ENCODE results near the gene OSBPL2.

DNA sequence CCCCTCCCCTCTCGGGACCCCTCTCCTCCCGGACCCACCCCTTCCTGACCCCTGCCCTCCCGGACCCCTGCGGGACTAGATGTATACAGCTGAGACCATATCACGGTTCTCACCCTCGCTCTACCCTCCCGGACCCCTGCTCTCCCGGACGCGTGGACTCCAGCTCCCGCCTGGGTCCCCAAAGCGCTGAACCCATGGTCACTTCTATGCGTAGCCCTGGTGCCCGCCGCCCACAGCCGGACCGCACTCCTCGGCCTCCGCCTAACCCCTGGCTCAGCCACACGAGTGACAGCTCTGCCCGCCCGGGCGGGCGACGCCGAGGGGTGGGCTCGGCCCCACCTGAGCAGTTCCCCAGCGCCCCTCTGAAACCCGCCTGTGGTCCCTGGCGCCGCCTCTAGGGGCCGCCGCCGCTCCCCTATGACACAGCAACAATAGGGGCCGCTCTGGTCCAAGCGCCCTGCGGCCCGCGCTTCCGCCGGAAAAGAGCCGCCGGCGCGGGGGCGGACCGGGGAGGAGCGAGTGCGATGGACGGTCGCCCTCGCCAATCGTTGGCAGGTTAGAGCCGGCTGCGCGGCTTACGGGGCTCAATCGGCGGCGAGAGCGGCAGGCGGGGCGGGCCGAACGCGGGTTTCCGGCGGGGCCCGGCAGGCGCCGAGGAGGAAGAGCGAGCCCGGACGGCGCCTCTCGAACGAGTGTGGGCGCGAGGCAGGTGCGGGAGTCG is 64.2 kb downstream of the OSBPL2 start, which contains the start of gene ADRM1:
- TF ChIP-seq EZH2 (IDR thresholded peaks at IDR 0.05; ENCODE audit: low read depth, unreplicated experiment) (no peak), EZH2phosphoT487 (IDR thresholded peaks at IDR 0.05; ENCODE audit: unreplicated experiment) (no peak), ZNF114 (CRISPR knock-in tag; IDR thresholded peaks at IDR 0.05) (no peak), POLR2AphosphoS5 (IDR thresholded peaks at IDR 0.05; ENCODE audit: low read depth) (peak; percentile 74), NANOG (IDR thresholded peaks at IDR 0.05; ENCODE audit: borderline replicate concordance) (no peak), STAT1 (IDR thresholded peaks at IDR 0.05; ENCODE audit: unreplicated experiment) (no peak), ZNF331 (CRISPR knock-in tag; IDR thresholded peaks at IDR 0.05; ENCODE audit: low read depth) (no peak)
- TF ChIP-seq, protein P1, sequence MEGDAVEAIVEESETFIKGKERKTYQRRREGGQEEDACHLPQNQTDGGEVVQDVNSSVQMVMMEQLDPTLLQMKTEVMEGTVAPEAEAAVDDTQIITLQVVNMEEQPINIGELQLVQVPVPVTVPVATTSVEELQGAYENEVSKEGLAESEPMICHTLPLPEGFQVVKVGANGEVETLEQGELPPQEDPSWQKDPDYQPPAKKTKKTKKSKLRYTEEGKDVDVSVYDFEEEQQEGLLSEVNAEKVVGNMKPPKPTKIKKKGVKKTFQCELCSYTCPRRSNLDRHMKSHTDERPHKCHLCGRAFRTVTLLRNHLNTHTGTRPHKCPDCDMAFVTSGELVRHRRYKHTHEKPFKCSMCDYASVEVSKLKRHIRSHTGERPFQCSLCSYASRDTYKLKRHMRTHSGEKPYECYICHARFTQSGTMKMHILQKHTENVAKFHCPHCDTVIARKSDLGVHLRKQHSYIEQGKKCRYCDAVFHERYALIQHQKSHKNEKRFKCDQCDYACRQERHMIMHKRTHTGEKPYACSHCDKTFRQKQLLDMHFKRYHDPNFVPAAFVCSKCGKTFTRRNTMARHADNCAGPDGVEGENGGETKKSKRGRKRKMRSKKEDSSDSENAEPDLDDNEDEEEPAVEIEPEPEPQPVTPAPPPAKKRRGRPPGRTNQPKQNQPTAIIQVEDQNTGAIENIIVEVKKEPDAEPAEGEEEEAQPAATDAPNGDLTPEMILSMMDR (conservative IDR thresholded peaks at IDR 0.05; ENCODE audit: low read depth in 2 of 2): peak; percentile 65 to 72
- TF ChIP-seq, protein P2, sequence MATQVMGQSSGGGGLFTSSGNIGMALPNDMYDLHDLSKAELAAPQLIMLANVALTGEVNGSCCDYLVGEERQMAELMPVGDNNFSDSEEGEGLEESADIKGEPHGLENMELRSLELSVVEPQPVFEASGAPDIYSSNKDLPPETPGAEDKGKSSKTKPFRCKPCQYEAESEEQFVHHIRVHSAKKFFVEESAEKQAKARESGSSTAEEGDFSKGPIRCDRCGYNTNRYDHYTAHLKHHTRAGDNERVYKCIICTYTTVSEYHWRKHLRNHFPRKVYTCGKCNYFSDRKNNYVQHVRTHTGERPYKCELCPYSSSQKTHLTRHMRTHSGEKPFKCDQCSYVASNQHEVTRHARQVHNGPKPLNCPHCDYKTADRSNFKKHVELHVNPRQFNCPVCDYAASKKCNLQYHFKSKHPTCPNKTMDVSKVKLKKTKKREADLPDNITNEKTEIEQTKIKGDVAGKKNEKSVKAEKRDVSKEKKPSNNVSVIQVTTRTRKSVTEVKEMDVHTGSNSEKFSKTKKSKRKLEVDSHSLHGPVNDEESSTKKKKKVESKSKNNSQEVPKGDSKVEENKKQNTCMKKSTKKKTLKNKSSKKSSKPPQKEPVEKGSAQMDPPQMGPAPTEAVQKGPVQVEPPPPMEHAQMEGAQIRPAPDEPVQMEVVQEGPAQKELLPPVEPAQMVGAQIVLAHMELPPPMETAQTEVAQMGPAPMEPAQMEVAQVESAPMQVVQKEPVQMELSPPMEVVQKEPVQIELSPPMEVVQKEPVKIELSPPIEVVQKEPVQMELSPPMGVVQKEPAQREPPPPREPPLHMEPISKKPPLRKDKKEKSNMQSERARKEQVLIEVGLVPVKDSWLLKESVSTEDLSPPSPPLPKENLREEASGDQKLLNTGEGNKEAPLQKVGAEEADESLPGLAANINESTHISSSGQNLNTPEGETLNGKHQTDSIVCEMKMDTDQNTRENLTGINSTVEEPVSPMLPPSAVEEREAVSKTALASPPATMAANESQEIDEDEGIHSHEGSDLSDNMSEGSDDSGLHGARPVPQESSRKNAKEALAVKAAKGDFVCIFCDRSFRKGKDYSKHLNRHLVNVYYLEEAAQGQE (IDR thresholded peaks at IDR 0.05; ENCODE audit: unreplicated experiment): no peak
- TF ChIP-seq, protein P3, sequence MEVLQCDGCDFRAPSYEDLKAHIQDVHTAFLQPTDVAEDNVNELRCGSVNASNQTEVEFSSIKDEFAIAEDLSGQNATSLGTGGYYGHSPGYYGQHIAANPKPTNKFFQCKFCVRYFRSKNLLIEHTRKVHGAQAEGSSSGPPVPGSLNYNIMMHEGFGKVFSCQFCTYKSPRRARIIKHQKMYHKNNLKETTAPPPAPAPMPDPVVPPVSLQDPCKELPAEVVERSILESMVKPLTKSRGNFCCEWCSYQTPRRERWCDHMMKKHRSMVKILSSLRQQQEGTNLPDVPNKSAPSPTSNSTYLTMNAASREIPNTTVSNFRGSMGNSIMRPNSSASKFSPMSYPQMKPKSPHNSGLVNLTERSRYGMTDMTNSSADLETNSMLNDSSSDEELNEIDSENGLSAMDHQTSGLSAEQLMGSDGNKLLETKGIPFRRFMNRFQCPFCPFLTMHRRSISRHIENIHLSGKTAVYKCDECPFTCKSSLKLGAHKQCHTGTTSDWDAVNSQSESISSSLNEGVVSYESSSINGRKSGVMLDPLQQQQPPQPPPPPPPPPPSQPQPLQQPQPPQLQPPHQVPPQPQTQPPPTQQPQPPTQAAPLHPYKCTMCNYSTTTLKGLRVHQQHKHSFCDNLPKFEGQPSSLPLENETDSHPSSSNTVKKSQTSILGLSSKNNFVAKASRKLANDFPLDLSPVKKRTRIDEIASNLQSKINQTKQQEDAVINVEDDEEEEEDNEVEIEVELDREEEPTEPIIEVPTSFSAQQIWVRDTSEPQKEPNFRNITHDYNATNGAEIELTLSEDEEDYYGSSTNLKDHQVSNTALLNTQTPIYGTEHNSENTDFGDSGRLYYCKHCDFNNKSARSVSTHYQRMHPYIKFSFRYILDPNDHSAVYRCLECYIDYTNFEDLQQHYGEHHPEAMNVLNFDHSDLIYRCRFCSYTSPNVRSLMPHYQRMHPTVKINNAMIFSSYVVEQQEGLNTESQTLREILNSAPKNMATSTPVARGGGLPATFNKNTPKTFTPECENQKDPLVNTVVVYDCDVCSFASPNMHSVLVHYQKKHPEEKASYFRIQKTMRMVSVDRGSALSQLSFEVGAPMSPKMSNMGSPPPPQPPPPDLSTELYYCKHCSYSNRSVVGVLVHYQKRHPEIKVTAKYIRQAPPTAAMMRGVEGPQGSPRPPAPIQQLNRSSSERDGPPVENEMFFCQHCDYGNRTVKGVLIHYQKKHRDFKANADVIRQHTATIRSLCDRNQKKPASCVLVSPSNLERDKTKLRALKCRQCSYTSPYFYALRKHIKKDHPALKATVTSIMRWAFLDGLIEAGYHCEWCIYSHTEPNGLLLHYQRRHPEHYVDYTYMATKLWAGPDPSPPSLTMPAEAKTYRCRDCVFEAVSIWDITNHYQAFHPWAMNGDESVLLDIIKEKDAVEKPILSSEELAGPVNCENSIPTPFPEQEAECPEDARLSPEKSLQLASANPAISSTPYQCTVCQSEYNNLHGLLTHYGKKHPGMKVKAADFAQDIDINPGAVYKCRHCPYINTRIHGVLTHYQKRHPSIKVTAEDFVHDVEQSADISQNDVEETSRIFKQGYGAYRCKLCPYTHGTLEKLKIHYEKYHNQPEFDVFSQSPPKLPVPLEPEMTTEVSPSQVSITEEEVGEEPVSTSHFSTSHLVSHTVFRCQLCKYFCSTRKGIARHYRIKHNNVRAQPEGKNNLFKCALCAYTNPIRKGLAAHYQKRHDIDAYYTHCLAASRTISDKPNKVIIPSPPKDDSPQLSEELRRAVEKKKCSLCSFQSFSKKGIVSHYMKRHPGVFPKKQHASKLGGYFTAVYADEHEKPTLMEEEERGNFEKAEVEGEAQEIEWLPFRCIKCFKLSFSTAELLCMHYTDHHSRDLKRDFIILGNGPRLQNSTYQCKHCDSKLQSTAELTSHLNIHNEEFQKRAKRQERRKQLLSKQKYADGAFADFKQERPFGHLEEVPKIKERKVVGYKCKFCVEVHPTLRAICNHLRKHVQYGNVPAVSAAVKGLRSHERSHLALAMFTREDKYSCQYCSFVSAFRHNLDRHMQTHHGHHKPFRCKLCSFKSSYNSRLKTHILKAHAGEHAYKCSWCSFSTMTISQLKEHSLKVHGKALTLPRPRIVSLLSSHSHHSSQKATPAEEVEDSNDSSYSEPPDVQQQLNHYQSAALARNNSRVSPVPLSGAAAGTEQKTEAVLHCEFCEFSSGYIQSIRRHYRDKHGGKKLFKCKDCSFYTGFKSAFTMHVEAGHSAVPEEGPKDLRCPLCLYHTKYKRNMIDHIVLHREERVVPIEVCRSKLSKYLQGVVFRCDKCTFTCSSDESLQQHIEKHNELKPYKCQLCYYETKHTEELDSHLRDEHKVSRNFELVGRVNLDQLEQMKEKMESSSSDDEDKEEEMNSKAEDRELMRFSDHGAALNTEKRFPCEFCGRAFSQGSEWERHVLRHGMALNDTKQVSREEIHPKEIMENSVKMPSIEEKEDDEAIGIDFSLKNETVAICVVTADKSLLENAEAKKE (CRISPR knock-in tag; IDR thresholded peaks at IDR 0.05): no peak

Measured in GM23338 (cell line).